Caki2 (cell line): ENCODE measurements around the gene UBE2F. TPM values are rescaled to one million over a fixed set of nuclear protein-coding genes. Genes with fewer than 3 reads are reported as not detected.

Experiments
- DNase-seq: peaks from one replicate; pipeline ENCODE4 v3.0.0-alpha.2; 2015; ENCODE audit warnings: low read depth
- in situ Hi-C: cut with HindIII; loops from 2 replicates; pipeline ENCODE4 v1.10.0; 2016; ENCODE audit warnings: low sequenced_read_pairs, low pct_unique_long_range_greater_than_20kb, mixed read lengths
- total RNA-seq: library from RNA; depleted of rRNA; stranded (reverse); fragments of >200 nt; shearing (Covaris generic); gene quantifications from 2 replicates; pipeline ENCODE4 v1.2.3, GENCODE V29; 2014; ENCODE audit warnings: low replicate concordance; rRNA removed

Gene UBE2F
- total RNA-seq, 1 experiment from 2014 or later: 36.6 TPM

DNA sequence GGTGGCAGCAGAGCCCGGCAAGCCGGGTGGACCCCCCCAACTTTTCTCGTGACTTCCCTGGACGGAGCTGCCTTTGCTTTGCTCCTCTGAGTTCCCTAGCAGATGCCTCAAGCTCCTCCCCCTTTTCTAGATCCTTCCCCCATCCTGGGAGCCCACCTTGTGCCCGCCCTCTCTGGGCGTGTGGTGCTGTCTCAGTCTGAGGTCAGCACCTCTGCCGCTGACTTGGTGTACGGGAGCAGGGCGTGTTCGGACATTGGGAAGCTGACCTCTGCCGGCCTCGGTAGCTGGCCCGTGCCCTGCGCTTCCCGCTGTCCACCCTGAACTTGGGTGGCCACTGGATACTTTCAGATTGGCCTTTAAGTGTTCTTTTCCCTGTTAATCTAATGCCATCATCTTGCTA is 113.7 kb downstream of the UBE2F start:
- in situ Hi-C loops: no loop called here
- DNase-seq: no peak

- DNase-seq: no peak
- in situ Hi-C loops: no loop called here
Measured at GRCh38 chr2:238081150-238081549, 114.3 kb downstream of the UBE2F start.

- in situ Hi-C loops: no loop called here
- no peak for DNase-seq
Measured at GRCh38 chr2:238081561-238081960, 114.7 kb downstream of the UBE2F start.

DNA sequence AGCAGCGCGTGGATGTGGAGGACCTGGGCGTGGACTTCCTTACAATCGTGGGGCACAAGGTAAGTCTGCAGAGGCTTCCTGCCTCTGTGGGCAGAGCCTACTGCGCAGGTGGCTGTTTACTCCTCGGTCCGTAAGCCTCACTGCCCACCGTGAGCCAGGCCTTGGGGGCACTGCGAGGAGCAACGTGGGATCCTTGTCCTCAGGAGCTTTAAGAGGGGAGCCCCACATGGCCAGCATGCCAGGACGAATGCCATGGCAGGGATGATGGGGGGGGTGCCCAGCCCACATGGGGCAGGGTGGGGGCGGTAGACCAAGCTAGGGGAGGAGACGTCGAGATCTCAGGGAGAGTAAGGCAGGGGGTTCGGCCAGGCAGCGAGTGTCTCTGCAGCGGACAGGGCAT is 115.3 kb downstream of the UBE2F start:
- in situ Hi-C loops: no loop called here
- no peak for DNase-seq

DNA sequence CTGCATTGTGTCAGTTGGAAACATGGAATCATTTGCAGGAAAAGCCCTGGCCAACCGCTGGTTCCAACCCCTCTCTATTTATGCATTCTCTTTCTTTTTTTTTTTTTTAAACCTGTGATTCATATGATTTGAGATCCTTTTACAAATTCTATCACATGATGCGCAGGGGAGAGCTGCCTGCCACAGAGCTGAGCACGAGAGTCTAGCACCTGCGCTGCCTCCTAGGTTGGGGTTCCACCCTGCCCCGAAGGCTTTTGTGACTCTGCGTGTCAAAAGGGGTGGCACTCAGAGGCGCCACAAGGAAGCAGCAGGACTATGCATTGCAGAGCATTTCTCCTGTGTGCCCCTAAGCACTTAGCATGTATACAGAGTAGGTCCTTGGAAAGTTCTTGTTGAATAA is 116.0 kb downstream of the UBE2F start:
- in situ Hi-C loops: no loop called here
- DNase-seq: no peak

DNA sequence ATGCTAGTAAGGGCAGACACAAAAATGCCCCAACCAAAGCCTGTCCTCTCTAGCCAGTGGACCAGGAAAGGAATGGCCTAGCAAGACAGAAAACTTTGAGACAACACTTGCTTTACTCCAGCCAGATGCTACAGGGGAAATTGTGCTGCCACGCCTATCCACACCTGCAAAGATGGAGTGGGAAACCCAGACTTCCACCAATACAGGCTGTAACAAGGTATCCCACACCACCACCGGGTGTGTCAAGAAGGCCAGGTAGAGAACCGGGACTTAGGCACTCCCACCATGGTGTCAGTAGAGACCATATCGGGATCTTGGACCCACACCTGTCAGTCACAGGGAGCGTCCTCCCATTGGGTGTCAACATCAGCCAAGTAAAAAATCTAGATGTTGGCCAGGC is 117.1 kb downstream of the UBE2F start:
- in situ Hi-C loops: no loop called here
- no peak for DNase-seq

DNA sequence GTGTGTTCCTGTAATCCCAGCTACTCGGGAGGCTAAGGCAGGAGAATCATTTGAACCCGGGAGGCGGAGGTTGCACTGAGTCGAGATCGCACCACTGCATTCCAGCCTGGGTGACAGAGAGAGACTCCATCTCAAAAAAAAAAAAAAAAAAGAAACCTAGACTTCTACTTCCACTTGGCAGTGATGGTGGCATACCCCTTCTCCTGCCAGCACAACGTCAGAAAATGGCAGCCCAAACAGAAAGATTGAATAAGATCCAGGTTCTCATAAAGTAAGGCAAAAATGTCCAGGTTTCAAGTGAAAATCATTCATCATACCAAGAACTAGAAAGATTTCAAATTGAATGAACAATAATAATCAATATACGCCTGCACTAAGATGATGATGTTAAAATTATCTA is 117.9 kb downstream of the UBE2F start:
- in situ Hi-C loops: no loop called here
- no peak for DNase-seq

DNA sequence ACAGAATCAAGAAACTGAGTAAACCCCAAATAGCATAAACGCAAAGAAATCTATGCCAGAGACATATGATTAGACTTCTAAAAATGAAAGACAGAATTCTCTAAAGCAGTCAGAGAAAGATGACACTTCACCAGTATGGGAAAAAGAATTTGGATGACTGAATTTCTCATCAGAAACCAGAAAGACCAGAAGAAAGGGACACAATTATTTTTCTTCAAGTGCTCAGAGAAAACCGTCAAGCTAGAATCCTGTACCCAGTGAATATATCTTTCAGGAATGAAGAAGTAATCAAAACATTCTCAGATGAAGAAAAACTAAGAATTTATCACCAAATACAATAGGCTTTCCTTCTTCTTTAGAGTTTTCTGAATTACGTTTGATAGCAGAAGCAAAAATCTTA is 119.1 kb downstream of the UBE2F start:
- DNase-seq: no peak
- in situ Hi-C loops: no loop called here

- DNase-seq: no peak
- in situ Hi-C loops: no loop called here
Measured at GRCh38 chr2:238087211-238087610, 120.4 kb downstream of the UBE2F start.

DNA sequence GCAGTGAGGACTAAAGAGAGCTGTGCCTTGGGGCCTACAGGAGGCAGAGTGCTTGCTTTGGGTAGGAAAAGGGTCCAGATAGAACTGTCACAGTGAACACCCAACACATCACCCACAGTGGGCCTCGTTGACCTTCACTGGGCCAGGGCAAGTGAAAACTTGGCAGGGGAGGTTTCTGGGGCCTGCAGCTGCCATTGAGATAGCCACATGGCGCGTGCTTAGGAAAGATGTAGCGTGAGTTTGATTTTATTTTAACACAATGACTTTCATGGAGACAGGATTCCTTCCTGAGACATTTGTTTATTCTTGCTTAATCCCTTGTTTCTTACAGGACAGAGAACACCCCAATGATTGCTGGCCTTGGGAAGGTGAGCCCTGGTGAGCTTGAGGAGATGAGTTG is 124.1 kb downstream of the UBE2F start:
- DNase-seq: no peak
- in situ Hi-C loops: no loop called here

GRCh38 chr2:238091436-238092060 is 124.7 kb downstream of the UBE2F start:
- in situ Hi-C loops: no loop called here
- no peak for DNase-seq

Other genes with a start within 250 kb of the UBE2F start
- gene RBM44, start 168.2 kb upstream of the UBE2F start, total RNA-seq: 0.03 TPM in 1 of 2 replicates, not detected in the other
- gene RAMP1, start 107.4 kb upstream of the UBE2F start, total RNA-seq: not detected in 2 replicates
- 16.7 and 33.8 TPM in 2 replicates for gene SCLY, start 94.0 kb downstream of the UBE2F start, total RNA-seq
- gene ESPNL, start 133.3 kb downstream of the UBE2F start, total RNA-seq: 0.10 TPM in 1 of 2 replicates, not detected in the other
- gene KLHL30, start 171.7 kb downstream of the UBE2F start, total RNA-seq: 0.91 and 0.96 TPM in 2 replicates
- gene ERFE, start 192.0 kb downstream of the UBE2F start, total RNA-seq: 39.5 and 53.4 TPM in 2 replicates
- 28.8 and 29.2 TPM in 2 replicates for gene ILKAP, start 236.7 kb downstream of the UBE2F start, total RNA-seq